ENCODE results near the gene TMEM270. TPM values are rescaled to one million over a fixed set of nuclear protein-coding genes. Genes with fewer than 3 reads are reported as not detected.

TMEM270 gene
- total and polyA plus RNA-seq, 2 of the 4 experiments (the other 2 are of a cell fraction) = 0.17 TPM; not detected in 1

GRCh38 chr7:73839290-73839689 is 21.7 kb upstream of the TMEM270 start:
- H3K4me2 ChIP-seq (ENCODE audit: low read depth, low read length) = no peak overlapping the region
- DNase-seq = no peak
- H3K27me3 ChIP-seq (ENCODE audit: control insufficient read depth, insufficient read depth, low read length) = no peaks in the 10 kb centered on the region
- H2AFZ ChIP-seq (replicated peaks; ENCODE audit: low read length, poor library complexity) = no peak overlapping the region
- no peak overlapping the region for H3K27ac ChIP-seq (ENCODE audit: insufficient read depth, low read length)
- no peak for ATAC-seq (ENCODE audit: low read depth)
- H3K36me3 ChIP-seq (ENCODE audit: control insufficient read depth, insufficient read depth, low read length) = no peaks in the 10 kb centered on the region; the same call in 1 of the 2 replicates
- H4K20me1 ChIP-seq (ENCODE audit: insufficient read depth, low read length) = no peaks in the 10 kb centered on the region
- no peaks in the 10 kb centered on the region for H3K4me1 ChIP-seq (ENCODE audit: control insufficient read depth, insufficient read depth, low read length)
- no peak overlapping the region for H3K56ac ChIP-seq (ENCODE audit: extremely low read depth, insufficient read depth, low read length)
- no peak overlapping the region for H3K18ac ChIP-seq (ENCODE audit: low read depth, low read length)
- H3K23ac ChIP-seq (ENCODE audit: low read depth, low read length) = no peak overlapping the region
- H3K4me3 ChIP-seq (ENCODE audit: insufficient read depth, low read depth, low read length) = no peak overlapping the region
- H2BK120ac ChIP-seq (ENCODE audit: low read depth, low read length) = no peak overlapping the region
- no peak overlapping the region for H3K14ac ChIP-seq (replicated peaks; ENCODE audit: low read depth, low read length)
- peaks cover 5 to 20% of the 10 kb centered on the region in 2 experiments for H3K79me1 ChIP-seq (ENCODE audit: low read depth in 1 of 2, low read length in 2 of 2)
- no peak overlapping the region for H2BK15ac ChIP-seq (ENCODE audit: low read depth, low read length)
- H4K5ac ChIP-seq (ENCODE audit: low read depth, low read length) = no peak overlapping the region
- H2AK9ac ChIP-seq (replicated peaks; ENCODE audit: low read depth, low read length, poor library complexity) = no peak overlapping the region
- dilution Hi-C loops (cut with HindIII; ENCODE audit: low sequenced_read_pairs, unreplicated experiment) = no loop called here
- H3K4ac ChIP-seq (ENCODE audit: low read depth, low read length) = no peak overlapping the region
- intact Hi-C loops (cut with micrococcal nuclease) = no loop called here
- no peak overlapping the region for H3K9ac ChIP-seq (ENCODE audit: low read depth, low read length)
- no TSS peak for BruUV-seq (replicated peaks)
- H4K8ac ChIP-seq (ENCODE audit: low read depth in 2 of 2, low read length in 2 of 2) = no peak overlapping the region
- in situ Hi-C loops (cut with MboI; ENCODE audit: low sequenced_read_pairs) = no loop called here
- peak overlapping the region; percentile 24; the same call in 1 of the 2 replicates for H2AK5ac ChIP-seq (ENCODE audit: low read depth, low read length)
- no peak overlapping the region for H2BK20ac ChIP-seq (ENCODE audit: low read depth, low read length)
- H2BK5ac ChIP-seq (ENCODE audit: low read depth, low read length, poor library complexity, severe bottlenecking) = no peak overlapping the region
- WGBS, 2 experiments (ENCODE audit: extremely low coverage in 2 of 2, insufficient read length in 1 of 2) = 88% methylated on average over 4 of the region's 7 CpGs; no CpG with 5 or more reads in 1 of the 2 experiments
- TF ChIP-seq CEBPB (IDR thresholded peaks at IDR 0.05; ENCODE audit: low read depth, low read length) (no peak), FOS (IDR thresholded peaks at IDR 0.05; ENCODE audit: low read depth, low read length) (no peak), MAZ (IDR thresholded peaks at IDR 0.05; ENCODE audit: borderline replicate concordance, low read depth, low read length) (no peak), RFX5 (IDR thresholded peaks at IDR 0.05; ENCODE audit: low read depth, low read length) (no peak), RAD21 (IDR thresholded peaks at IDR 0.05; ENCODE audit: low read length) (no peak), MAFK (IDR thresholded peaks at IDR 0.05; ENCODE audit: low read depth, low read length) (no peak), USF2 (IDR thresholded peaks at IDR 0.05; ENCODE audit: low read depth, low read length) (no peak)
- ChIA-PET CTCF (no interaction called here), POLR2A (ENCODE audit: unreplicated experiment) (no interaction called here)
- H3K9me3 ChIP-seq (ENCODE audit: control insufficient read depth, insufficient read depth, low read length) = no peaks in the 10 kb centered on the region
- H4K91ac ChIP-seq (ENCODE audit: insufficient read depth, low read depth, low read length) = no peak overlapping the region
- H3K9me1 ChIP-seq (ENCODE audit: insufficient read depth, low read length) = peaks cover 3% of the 10 kb centered on the region; the same call in 1 of the 2 replicates
